Sigmoid colon (tissue), 4 donors: Measurements from ENCODE around the gene FAM174C.

Experiments used
- CTCF ChIP-seq, 4 experiments: fragments of 450-650 bp in 3 of 4; fragments of 200-600 bp in 1 of 4; IDR thresholded peaks; one replicate each; pipeline ENCODE4 v1.5.1; 2016 to 2019; ENCODE audit warnings: antibody characterized with exemption in 4 of 4, mild to moderate bottlenecking in 3 of 4, moderate library complexity in 2 of 4
- POLR2AphosphoS5 ChIP-seq, 4 donors: sonication (generic); formaldehyde crosslinking; IDR thresholded peaks; one replicate each; pipeline ENCODE4 v1.6.1; 2017; ENCODE audit warnings: antibody characterized with exemption in 4 of 4

GRCh38 chr19:1296078-1296477 is 20.7 kb downstream of the FAM174C start:
- TF ChIP-seq CTCF (IDR thresholded peaks at IDR 0.05) = no peak
- no peak for TF ChIP-seq POLR2AphosphoS5 (IDR thresholded peaks at IDR 0.05)
